Psoas muscle (tissue), 8 donors: ENCODE measurements around the gene ZFHX3. TPM values are rescaled to one million over a fixed set of nuclear protein-coding genes. Genes with fewer than 3 reads are reported as not detected.

Experiments
- ATAC-seq, 4 donors: fragments of 200-7000 bp; cut with Tn5 transposase; one replicate each; pipeline ENCODE4 v1.9.1; 2020; ENCODE audit warnings: moderate library complexity in 3 of 4, mild to moderate bottlenecking in 2 of 4
- DNase-seq, 2 donors: peaks; one replicate each; pipeline ENCODE4 v3.0.0-alpha.2; 2020
- H3K27ac ChIP-seq: fragments of 200-600 bp; one replicate; pipeline ENCODE4 v1.8.0; 2022
- H3K27me3 ChIP-seq, 3 donors: fragments of 200-600 bp in 1 of 3; one replicate each; pipeline versions ENCODE4 v1.6.1 to v1.8.0; 2013 to 2022; ENCODE audit warnings: low read length in 2 of 3, mild to moderate bottlenecking in 2 of 3, moderate library complexity in 1 of 3; ENCODE audit not compliant: insufficient read depth in 3 of 3
- H3K36me3 ChIP-seq, 2 donors: fragments of 200-600 bp in 1 of 2; one replicate each; pipeline versions ENCODE4 v1.6.1 to v1.8.0; 2013 to 2022; ENCODE audit warnings: low read depth in 1 of 2, mild to moderate bottlenecking in 1 of 2, moderate library complexity in 1 of 2; ENCODE audit not compliant: insufficient read depth in 1 of 2
- H3K4me1 ChIP-seq: fragments of 200-600 bp; one replicate; pipeline ENCODE4 v1.8.0; 2022
- H3K4me3 ChIP-seq: fragments of 200-600 bp; one replicate; pipeline ENCODE4 v1.8.0; 2022; ENCODE audit warnings: mild to moderate bottlenecking
- H3K9me3 ChIP-seq: fragments of 200-600 bp; one replicate; pipeline ENCODE4 v1.8.0; 2022
- CTCF ChIP-seq: fragments of 200-600 bp; IDR thresholded peaks from one replicate; pipeline ENCODE4 v1.8.0; 2022; ENCODE audit warnings: antibody characterized with exemption
- WGBS, 3 donors: extraction: QIAGEN DNeasy Blood & Tissue Kit; methylation state at CpG; one replicate each; pipeline versions ENCODE4 v1.1.6 to v1.1.7; 2013; 5-methylcytosine and 5-hydroxymethylcytosine counted together
- intact Hi-C, 2 donors: fragments of 100-400 bp; cut with DNase I; formaldehyde crosslinking; loops; one replicate each; pipeline versions ENCODE4 v1.11.0 to v1.14.2; 2022
- polyA plus RNA-seq, 3 donors: library from polyadenylated mRNA; stranded (reverse); fragments of 200-250 nt; gene quantifications; one replicate each; pipeline ENCODE4 v1.2.3, GENCODE V29; 2013
- total RNA-seq, 4 donors: library from RNA; stranded (reverse); fragmentation: NEBNext Ultra II Directional in 2 of 4; extraction: Animal tissue kit (Norgen Biotek cat#: 25700) in 2 of 4; gene quantifications; one replicate each; pipeline versions ENCODE4 v1.2.1 to v1.2.4, GENCODE V29; 2021 to 2023
- donor health status: healthy with polysubstance abuse.
- donor health status: DM: no; HTN: no; CAD: no; lungs with moderate emphysema.
- donor health status: Bipolar disorder and iron deficiency.
- donor health status: healthy.
- donor health status: DM: yes; HTN: yes; CAD: no.
- donor health status: DM: no; HTN: no; CAD: no.
- donor health status: DM: no; HTN: no; CAD: no.
- donor health status: DM: yes; HTN: yes; CAD: no.

The ZFHX3 gene
- total and polyA plus RNA-seq, 7 donors: 3.3 to 36.9 (median 11.5) TPM

GRCh38 chr16:72787130-72787513 is 260.8 kb downstream of the ZFHX3 start:
- 54 to 62% (median 55%) methylated on average over 23 of the region's 23 CpGs for WGBS, 3 donors
- no peak for TF ChIP-seq CTCF
- no peaks in the 10 kb centered on the region for H3K27me3 ChIP-seq
- H3K27ac ChIP-seq: peak overlapping the region; percentile 26
- intact Hi-C loops: loop anchor here in 1 of 2 donors (10.0 kb wide), 2 partner anchors 58 to 122 kb away; no protein-coding TSS in a partner anchor
- ATAC-seq (no peak), DNase-seq (no peak)
- no peaks in the 10 kb centered on the region for H3K4me1 ChIP-seq
- no peaks in the 10 kb centered on the region for H3K9me3 ChIP-seq
- H3K4me3 ChIP-seq: peak overlapping the region; percentile 50
- peaks cover 0 to 33% of the 10 kb centered on the region in 2 donors for H3K36me3 ChIP-seq

GRCh38 chr16:72786606-72787005 is 261.3 kb downstream of the ZFHX3 start:
- 92 to 95% (median 94%) methylated on average over 6 of the region's 6 CpGs for WGBS, 3 donors
- H3K4me3 ChIP-seq: peak overlapping the region; percentile 50
- H3K9me3 ChIP-seq: no peaks in the 10 kb centered on the region
- no peak for TF ChIP-seq CTCF
- DNase-seq (no peak), ATAC-seq (no peak)
- intact Hi-C loops: loop anchor here in 1 of 2 donors (10.0 kb wide), 2 partner anchors 58 to 122 kb away; no protein-coding TSS in a partner anchor
- peaks cover 0 to 32% of the 10 kb centered on the region in 2 donors for H3K36me3 ChIP-seq
- no peak overlapping the region for H3K27ac ChIP-seq
- H3K27me3 ChIP-seq: no peaks in the 10 kb centered on the region
- H3K4me1 ChIP-seq: no peaks in the 10 kb centered on the region

- Histone ChIP-seq H3K27ac (no peak overlapping the region), H3K4me1 (no peaks in the 10 kb centered on the region), H3K4me3 (peak overlapping the region; percentile 20), H3K27me3 (no peaks in the 10 kb centered on the region), H3K36me3 (peaks cover 0 to 26% of the 10 kb centered on the region in 2 donors), H3K9me3 (no peaks in the 10 kb centered on the region)
- ATAC-seq: no peak
- 62 to 73% (median 70%) methylated on average over 3 of the region's 3 CpGs for WGBS, 3 donors
- no peak for DNase-seq
- no peak for TF ChIP-seq CTCF
- intact Hi-C loops: loop anchor here in 1 of 2 donors (10.0 kb wide), 2 partner anchors 59 to 121 kb away; no protein-coding TSS in a partner anchor
Observed at GRCh38 chr16:72785886-72786285, 262.0 kb downstream of the ZFHX3 start.

GRCh38 chr16:72785171-72785570 is 262.8 kb downstream of the ZFHX3 start:
- ATAC-seq (no peak), DNase-seq (no peak)
- Histone ChIP-seq H3K36me3 (peaks cover 0 to 20% of the 10 kb centered on the region in 2 donors), H3K4me1 (no peaks in the 10 kb centered on the region), H3K27me3 (no peaks in the 10 kb centered on the region), H3K4me3 (no peak overlapping the region), H3K9me3 (no peaks in the 10 kb centered on the region), H3K27ac (no peak overlapping the region)
- intact Hi-C loops: loop anchor here in 1 of 2 donors (10.0 kb wide), 2 partner anchors 60 to 120 kb away; no protein-coding TSS in a partner anchor
- 81 to 89% (median 88%) methylated on average over 2 of the region's 2 CpGs for WGBS, 3 donors
- TF ChIP-seq CTCF: no peak
